ENCODE results near the gene NACA2. TPM values are rescaled to one million over a fixed set of nuclear protein-coding genes. Genes with fewer than 3 reads are reported as not detected.

Gene NACA2
- total RNA-seq = not detected in 3 replicates
- long read RNA-seq = 0 reads

DNA sequence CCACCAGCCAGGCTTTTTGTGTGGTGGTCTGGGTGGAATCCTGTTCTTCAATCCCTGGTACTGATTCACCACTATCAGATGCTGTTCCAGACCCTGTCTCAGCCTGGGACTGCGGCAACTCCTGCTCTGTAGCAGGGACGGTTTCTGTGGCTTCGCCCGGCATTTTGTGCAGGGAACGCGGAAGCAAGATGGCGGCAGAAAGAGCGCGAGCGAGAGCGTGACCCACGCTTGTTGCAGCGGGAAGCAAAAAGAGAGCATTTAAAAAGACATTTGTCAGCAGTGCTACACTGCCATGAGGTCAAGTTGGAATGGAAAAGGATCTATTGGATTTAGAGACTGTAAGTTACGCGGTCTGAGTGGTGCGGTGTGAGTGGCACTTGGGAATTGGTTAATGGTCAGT, at the start of gene NACA2:
Gene NACA2, minus strand, starts transcription at position 202 of the 400 bp plus-strand sequence. Its CDS starts 39 bp downstream, at position 163.
- no peak within 1 kb of the TSS for H3K27ac Mint-ChIP-seq (ENCODE audit: unreplicated experiment)

DNA sequence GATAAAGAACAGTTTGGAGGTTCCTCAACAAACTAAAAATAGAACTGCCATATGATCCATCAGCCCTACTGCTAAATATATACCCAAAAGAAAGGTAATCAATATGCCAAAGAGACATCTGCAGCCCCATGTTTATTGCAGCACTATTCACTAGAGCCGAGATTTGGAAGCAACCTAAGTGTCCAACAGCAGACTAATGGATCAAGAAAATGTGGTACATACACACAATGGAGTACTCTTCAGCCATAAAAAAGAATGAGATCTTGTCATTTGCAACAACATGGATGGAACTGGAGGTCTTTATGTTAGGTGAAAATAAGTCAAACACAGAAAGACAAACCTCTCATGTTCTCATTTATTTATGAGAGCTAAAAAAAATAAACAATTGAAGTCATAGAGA, 48.8 kb upstream of the NACA2 start:
- H3K27ac Mint-ChIP-seq (ENCODE audit: unreplicated experiment) = no peak overlapping the region
- no peaks in the 10 kb centered on the region for H3K4me1 Mint-ChIP-seq (ENCODE audit: low read depth)
- no peak overlapping the region for H3K4me3 Mint-ChIP-seq (ENCODE audit: unreplicated experiment)
- H3K36me3 Mint-ChIP-seq (ENCODE audit: low read depth) = peaks cover 2% of the 10 kb centered on the region
- H3K27me3 Mint-ChIP-seq (ENCODE audit: low read depth) = no peaks in the 10 kb centered on the region
- TF ChIP-seq, protein P1, sequence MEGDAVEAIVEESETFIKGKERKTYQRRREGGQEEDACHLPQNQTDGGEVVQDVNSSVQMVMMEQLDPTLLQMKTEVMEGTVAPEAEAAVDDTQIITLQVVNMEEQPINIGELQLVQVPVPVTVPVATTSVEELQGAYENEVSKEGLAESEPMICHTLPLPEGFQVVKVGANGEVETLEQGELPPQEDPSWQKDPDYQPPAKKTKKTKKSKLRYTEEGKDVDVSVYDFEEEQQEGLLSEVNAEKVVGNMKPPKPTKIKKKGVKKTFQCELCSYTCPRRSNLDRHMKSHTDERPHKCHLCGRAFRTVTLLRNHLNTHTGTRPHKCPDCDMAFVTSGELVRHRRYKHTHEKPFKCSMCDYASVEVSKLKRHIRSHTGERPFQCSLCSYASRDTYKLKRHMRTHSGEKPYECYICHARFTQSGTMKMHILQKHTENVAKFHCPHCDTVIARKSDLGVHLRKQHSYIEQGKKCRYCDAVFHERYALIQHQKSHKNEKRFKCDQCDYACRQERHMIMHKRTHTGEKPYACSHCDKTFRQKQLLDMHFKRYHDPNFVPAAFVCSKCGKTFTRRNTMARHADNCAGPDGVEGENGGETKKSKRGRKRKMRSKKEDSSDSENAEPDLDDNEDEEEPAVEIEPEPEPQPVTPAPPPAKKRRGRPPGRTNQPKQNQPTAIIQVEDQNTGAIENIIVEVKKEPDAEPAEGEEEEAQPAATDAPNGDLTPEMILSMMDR (IDR thresholded peaks at IDR 0.05) = no peak
- peaks cover 20% of the 10 kb centered on the region for H3K9me3 Mint-ChIP-seq (ENCODE audit: low read depth)
- no peak for DNase-seq (ENCODE audit: low spot score)

More for the DNA sequence above, at the start of gene NACA2:
- Mint-ChIP-seq H3K36me3 (ENCODE audit: low read depth) (no peaks in the 10 kb centered on the region), H3K4me1 (ENCODE audit: low read depth) (no peaks in the 10 kb centered on the region), H3K9me3 (ENCODE audit: low read depth) (no peaks in the 10 kb centered on the region), H3K27me3 (ENCODE audit: low read depth) (peaks cover 11% of the 10 kb centered on the region), H3K4me3 (ENCODE audit: unreplicated experiment) (no peak within 1 kb of the TSS)
- TF ChIP-seq, protein P1 (IDR thresholded peaks at IDR 0.05) = no peak
- no peak for DNase-seq (ENCODE audit: low spot score)

DNA sequence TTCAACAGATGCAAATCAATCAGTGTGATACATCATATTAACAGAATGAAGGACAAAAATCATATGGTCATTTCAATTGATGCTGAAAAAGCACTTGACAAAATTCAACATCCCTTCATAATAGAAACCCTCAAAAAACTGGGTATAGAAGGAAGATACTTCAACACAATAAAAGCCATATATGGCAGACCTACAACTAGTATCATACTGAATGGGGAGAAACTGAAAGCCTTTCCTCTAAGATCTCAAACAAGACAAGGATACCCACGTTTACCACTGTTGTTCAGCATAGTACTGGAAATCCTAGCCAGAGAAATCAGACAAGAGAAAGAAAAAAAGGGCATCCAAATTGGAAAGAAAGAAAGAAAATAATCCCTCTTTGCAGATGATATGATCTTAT, 47.1 kb upstream of the NACA2 start:
- peaks cover 20% of the 10 kb centered on the region for H3K9me3 Mint-ChIP-seq (ENCODE audit: low read depth)
- no peak overlapping the region for H3K4me3 Mint-ChIP-seq (ENCODE audit: unreplicated experiment)
- no peak overlapping the region for H3K27ac Mint-ChIP-seq (ENCODE audit: unreplicated experiment)
- peaks cover 2% of the 10 kb centered on the region for H3K27me3 Mint-ChIP-seq (ENCODE audit: low read depth)
- DNase-seq (ENCODE audit: low spot score) = no peak
- H3K4me1 Mint-ChIP-seq (ENCODE audit: low read depth) = no peaks in the 10 kb centered on the region
- TF ChIP-seq, protein P1 (IDR thresholded peaks at IDR 0.05) = no peak
- H3K36me3 Mint-ChIP-seq (ENCODE audit: low read depth) = peaks cover 2% of the 10 kb centered on the region

DNA sequence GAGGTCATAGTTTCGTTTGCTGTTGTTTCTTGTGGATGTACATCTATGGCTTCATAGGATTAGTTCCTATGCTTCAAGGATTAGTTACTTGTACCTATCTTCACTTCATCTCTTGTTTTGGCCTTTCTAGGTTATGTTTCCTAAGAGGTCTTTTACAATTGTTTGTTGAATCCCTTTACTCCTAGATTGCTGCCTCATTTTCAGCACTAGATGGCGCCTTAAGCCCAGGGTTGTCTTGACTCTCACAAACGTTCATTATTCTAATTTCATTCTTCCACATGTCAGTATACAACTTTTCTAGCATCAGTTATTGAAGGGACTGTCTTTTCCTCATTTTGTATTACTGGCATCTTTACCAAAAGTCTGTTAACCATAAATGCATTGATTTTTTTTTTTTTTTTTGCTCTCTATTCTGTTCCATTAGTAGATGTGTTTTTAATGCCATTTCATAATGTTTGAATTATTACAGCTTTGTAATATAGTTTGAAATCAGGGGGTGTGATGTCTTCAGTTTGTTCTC, 45.0 kb upstream of the NACA2 start:
- no peak for DNase-seq (ENCODE audit: low spot score)
- H3K4me1 Mint-ChIP-seq (ENCODE audit: low read depth) = no peaks in the 10 kb centered on the region
- no peak overlapping the region for H3K4me3 Mint-ChIP-seq (ENCODE audit: unreplicated experiment)
- peaks cover 24% of the 10 kb centered on the region for H3K9me3 Mint-ChIP-seq (ENCODE audit: low read depth)
- TF ChIP-seq, protein P1 (IDR thresholded peaks at IDR 0.05) = peak; percentile 90
- no peak overlapping the region for H3K27ac Mint-ChIP-seq (ENCODE audit: unreplicated experiment)
- H3K36me3 Mint-ChIP-seq (ENCODE audit: low read depth) = peaks cover 5% of the 10 kb centered on the region
- H3K27me3 Mint-ChIP-seq (ENCODE audit: low read depth) = peaks cover 2% of the 10 kb centered on the region

DNA sequence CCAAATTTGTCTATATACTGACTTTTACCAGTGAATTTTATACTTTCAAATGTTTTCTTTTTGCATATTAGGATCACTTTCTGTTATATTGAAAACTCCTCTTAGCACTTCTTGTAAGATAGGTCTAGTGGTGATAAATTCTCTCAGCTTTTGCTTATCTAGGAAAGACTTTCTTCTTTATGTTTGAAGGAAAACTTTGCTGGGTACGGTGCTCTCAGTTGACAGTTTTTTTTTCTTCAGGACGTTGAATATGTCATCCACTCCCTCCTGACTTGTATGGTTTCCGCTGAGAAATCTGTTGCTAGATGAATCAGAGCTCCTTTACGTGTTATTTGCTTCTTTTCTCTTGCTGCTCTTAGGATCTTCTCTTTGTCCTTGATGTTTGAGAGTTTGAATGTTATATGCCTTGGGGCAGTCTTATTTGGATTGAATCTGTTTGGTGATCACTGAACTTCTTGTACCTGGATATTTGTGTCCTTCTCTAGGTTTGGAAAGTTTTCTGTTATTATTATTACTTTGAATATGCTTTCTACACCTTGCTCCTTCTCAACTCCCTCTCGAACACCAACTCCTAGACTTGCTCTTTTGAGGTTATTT, 44.0 kb upstream of the NACA2 start:
- H3K4me3 Mint-ChIP-seq (ENCODE audit: unreplicated experiment) = no peak overlapping the region
- TF ChIP-seq, protein P1 (IDR thresholded peaks at IDR 0.05) = no peak
- peaks cover 5% of the 10 kb centered on the region for H3K36me3 Mint-ChIP-seq (ENCODE audit: low read depth)
- peaks cover 2% of the 10 kb centered on the region for H3K27me3 Mint-ChIP-seq (ENCODE audit: low read depth)
- peaks cover 27% of the 10 kb centered on the region for H3K9me3 Mint-ChIP-seq (ENCODE audit: low read depth)
- no peak for DNase-seq (ENCODE audit: low spot score)
- no peak overlapping the region for H3K27ac Mint-ChIP-seq (ENCODE audit: unreplicated experiment)
- H3K4me1 Mint-ChIP-seq (ENCODE audit: low read depth) = no peaks in the 10 kb centered on the region

Data from chondrocyte (in vitro differentiated cells).